PC-9 (cell line): Measurements from ENCODE around the gene CD3G.

ENCODE experiments used
- EZH2 ChIP-seq: fragments of 200-600 bp; sonication (generic); IDR thresholded peaks from 2 replicates; pipeline ENCODE4 v1.8.0; 2017; ENCODE audit warnings: antibody characterized with exemption, low read depth
- TF ChIP-seq, protein P1 (sequence below): fragments of 200-600 bp; sonication (generic); conservative IDR thresholded peaks from 2 replicates; pipeline ENCODE4 v1.6.1; 2017; ENCODE audit warnings: mixed run types, antibody characterized with exemption, mild to moderate bottlenecking, moderate library complexity

DNA sequence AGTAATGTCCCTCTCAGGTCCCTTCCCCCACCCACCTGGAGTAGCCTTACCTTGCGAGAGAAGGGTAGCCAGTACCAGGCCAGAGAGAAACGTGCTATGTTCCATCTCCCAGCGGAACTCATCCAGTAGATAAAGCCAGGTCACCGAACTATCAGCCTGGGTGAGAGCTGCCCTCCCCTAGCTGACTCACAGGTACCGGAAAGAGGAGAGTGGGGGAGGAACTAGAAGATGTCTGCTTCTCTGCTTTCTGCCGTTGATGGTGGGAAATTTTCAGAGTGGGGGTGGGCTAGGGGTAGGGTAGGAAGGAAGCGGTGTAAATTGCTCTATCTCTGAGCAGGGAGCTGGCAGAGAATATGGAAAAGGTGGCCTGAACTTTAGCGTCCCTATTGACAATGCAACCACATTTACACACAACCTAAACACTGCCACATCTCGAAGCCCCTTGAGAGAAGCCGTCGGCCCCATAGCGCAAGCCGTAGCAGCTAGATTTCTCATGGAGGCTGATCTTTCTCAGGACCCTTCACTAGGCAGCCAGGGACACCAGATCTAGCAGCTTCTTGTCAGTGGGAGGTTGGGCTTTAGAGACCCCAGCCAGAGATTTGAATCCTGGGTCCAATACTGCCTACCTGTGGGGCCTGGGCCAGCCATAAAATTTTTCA, 1.5 kb upstream of the CD3G start, which contains the start of gene CD3D:
- no peak for TF ChIP-seq EZH2
- TF ChIP-seq, protein P1, sequence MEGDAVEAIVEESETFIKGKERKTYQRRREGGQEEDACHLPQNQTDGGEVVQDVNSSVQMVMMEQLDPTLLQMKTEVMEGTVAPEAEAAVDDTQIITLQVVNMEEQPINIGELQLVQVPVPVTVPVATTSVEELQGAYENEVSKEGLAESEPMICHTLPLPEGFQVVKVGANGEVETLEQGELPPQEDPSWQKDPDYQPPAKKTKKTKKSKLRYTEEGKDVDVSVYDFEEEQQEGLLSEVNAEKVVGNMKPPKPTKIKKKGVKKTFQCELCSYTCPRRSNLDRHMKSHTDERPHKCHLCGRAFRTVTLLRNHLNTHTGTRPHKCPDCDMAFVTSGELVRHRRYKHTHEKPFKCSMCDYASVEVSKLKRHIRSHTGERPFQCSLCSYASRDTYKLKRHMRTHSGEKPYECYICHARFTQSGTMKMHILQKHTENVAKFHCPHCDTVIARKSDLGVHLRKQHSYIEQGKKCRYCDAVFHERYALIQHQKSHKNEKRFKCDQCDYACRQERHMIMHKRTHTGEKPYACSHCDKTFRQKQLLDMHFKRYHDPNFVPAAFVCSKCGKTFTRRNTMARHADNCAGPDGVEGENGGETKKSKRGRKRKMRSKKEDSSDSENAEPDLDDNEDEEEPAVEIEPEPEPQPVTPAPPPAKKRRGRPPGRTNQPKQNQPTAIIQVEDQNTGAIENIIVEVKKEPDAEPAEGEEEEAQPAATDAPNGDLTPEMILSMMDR, result no peak
